GM18520 (cell line): ENCODE results near the gene ARSH.
"Not testable (repeated sequence)": the region's sequence is repeated elsewhere in the genome, so short reads cannot be mapped to it uniquely, and the experiment has no call there.

ENCODE experiments used
- ATAC-seq: cut with Tn5 transposase; IDR thresholded peaks from one replicate; pipeline ENCODE4 v1.9.1; 2021; ENCODE audit not compliant: unreplicated experiment

ARSH gene, protein sequence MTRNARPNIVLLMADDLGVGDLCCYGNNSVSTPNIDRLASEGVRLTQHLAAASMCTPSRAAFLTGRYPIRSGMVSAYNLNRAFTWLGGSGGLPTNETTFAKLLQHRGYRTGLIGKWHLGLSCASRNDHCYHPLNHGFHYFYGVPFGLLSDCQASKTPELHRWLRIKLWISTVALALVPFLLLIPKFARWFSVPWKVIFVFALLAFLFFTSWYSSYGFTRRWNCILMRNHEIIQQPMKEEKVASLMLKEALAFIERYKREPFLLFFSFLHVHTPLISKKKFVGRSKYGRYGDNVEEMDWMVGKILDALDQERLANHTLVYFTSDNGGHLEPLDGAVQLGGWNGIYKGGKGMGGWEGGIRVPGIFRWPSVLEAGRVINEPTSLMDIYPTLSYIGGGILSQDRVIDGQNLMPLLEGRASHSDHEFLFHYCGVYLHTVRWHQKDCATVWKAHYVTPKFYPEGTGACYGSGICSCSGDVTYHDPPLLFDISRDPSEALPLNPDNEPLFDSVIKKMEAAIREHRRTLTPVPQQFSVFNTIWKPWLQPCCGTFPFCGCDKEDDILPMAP

DNA sequence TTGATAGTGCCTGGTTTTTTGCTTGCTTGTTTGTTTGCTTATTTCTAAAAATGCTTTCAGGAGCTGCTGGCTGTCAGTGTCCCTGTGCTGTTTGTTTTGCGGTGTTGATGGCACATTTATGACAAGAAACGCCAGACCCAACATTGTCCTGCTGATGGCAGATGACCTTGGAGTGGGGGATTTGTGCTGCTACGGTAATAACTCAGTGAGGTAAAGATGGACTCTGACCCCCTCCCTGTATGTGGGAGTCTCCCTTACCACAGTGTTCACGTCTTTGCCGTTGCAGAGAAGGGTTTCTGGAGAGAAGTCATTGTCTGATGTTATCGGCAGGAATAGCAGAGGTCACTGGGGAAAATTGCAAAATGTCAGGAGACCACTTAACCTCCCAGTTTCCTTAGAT, at the start of gene ARSH:
Gene ARSH (plus strand): TSS at position 52 of the 400 bp plus-strand sequence. CDS start 67 bp downstream, at position 119.
- no peak for ATAC-seq

DNA sequence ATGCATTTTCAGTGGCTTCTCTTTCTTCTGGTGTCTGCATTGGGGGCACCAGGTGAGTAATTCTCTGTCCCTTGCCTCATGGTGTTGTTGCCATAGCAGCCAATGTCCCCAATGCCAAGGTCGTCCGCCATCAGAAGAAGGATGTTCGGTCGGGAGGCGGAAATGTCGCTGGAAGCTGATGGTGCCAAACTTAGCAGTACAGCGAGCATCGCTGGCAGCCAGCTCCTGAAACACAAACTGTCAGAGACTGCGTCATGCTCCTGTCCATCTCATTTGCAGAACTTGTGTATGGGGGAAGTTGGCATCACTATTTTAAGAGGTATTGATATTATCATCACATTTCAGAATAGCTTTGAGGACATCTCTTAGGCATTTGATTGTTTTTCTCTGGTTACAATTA, 48.1 kb upstream of the ARSH start:
- no peak for ATAC-seq

DNA sequence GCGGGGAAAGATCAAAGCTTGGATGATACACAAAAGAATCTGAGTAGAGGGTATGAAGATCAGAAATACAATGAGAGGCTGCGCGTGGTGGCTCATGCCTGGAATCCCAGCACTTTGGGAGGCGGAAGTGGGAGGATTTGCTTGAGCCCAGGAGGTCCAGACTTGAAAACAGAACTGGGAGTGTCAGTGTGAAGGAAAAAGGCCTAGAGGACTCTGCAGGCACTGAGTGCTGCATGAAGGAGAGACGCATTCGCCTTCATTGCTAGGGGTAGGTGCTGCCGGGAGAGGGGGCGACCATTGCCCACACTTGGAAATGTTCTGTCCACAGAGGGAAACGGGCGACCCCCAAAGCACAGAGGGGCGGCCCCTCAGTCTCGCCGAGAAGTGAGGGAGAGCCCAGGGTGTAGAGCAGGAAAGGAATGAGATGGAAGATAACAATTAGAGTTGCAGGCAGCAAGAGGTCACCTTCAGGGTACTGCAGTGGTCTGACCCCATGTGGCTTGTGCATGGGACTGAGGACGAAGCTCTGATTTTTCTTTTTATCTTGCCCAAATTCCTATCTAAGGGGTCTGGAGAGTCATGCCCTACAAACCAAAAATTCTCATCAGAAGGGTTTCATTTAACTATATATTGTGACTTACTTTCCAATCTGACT, 45.4 kb upstream of the ARSH start:
- ATAC-seq = no peak

- ATAC-seq = no peak
These were observed 44.0 kb upstream of the ARSH start for GRCh38 chrX:2962381-2962780.

GRCh38 chrX:2963449-2963848, 42.9 kb upstream of the ARSH start:
- ATAC-seq = not testable (repeated sequence)

DNA sequence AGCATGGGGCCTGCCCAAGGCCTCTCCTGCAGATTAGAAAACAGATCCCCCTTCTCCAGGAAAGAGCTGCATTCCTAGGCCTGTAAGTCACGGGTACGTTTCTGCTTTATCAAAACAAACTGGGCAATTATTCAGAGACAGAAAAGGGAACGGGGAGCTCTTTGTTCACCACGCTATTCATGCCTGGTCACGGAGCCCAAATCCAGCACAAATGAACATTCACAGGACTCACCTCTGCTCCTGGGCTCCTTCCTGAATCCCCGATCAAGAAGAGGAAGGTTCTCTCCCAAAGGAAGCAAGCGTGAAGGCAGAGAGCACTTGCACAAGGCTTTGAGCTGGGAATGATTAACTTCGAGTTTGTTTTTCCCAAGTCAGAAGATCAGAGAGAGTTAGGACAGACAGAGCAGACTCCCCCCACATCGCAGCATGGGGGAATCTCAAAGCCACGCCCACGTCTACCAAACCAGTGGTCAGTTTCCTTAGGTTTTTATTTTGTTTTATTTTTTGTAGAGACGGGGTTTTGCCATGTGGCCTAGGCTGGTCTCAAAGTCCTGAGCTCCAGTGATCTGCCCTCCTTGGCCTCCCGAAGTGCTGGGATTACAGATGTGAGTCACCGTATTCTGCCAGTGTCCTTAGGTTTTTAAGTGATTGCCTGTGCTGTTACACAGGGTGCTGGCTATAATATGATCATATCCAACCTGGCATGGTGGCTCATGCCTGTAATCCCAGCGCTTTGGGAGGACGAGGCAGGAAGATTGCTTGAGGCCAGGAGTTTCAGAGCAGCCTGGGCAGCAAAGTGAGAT, 42.2 kb upstream of the ARSH start:
- ATAC-seq = not testable (repeated sequence)

DNA sequence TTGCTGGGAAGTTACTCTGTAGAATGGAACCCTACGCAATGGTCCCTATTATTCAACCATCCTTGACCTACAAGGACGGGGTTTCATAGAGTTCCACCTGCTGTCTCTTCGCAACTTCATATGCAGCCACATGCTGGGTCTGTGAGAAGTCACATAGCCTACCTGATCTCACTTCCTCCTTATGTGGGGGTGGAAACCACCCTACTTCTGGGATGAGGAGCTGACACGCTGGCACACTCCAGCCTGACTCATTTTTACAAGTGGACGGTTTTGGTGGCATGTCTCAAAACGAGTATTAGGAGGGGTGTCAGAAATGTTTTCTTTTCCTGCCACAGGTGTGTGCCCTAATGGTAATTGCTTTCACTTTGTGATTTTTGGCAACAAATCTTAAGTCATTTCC, 40.4 kb upstream of the ARSH start:
- ATAC-seq = peak; percentile 69

- no peak for ATAC-seq
These were observed 39.3 kb upstream of the ARSH start for GRCh38 chrX:2967012-2967411.

GRCh38 chrX:2967584-2967983, 38.8 kb upstream of the ARSH start:
- ATAC-seq = no peak

DNA sequence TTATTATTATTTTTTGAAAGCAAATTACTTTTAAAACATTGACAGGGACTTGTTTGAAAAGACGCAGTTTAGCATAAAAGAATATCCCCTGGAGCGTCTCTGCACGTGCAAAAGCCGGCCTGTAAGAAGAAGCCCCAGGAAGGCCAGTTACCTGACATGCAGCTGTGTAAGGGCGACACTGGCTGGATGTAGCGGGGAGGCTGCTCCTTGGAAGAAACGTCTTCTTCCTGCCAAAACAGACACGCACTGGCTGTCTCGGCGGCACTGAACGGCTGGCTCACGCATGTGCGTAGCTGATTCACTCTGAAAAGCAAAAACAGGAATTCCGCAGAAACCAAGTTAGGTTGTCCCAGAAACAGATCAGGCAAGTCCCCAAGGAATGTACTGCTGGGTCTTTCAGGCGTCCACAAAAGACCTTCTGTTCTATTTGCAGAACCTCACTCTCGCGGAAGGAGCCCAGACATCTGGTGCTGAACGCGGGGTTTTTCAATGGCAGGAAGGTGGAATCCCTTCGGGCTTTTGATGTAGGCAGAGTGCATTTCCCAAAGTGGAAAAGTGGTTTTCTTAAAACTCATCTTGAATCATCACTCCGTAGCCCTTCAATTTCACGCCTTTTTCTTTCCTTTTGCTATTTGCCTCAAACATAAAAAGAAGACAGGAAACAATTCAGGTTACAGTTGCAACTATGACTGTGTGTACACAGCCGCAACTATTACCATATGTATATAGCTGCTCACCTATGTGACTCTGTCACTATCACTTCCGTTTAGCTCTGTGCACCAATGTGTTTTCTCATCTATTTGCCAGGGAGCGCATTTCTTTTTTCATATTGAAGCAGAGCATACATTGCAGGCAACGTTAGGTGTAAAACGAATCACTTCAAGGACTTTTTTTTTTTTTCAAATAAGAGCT, 38.1 kb upstream of the ARSH start:
- ATAC-seq = no peak

- no peak for ATAC-seq
These were observed 37.3 kb upstream of the ARSH start for GRCh38 chrX:2969021-2969420.

- ATAC-seq = no peak
These were observed 34.0 kb upstream of the ARSH start for GRCh38 chrX:2972391-2972790.

DNA sequence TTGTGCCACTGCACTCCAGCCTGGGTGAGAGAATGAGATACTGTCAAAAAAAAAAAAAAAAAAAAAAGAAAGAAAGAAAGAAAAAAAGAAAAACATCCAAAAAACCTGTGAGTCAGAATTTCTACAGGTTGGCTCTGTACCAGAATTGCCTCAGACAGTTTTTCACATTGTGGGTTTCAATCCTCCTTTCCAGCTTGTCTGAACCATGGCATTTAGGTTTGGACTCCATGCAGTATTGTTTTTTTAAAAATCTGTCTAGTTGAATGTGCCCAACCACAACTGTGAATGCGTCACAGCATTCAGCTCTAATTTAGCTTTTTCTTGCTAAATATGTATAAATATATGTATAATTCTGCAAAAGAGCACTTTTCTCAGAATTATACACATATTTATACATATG, 31.4 kb upstream of the ARSH start:
- no peak for ATAC-seq

DNA sequence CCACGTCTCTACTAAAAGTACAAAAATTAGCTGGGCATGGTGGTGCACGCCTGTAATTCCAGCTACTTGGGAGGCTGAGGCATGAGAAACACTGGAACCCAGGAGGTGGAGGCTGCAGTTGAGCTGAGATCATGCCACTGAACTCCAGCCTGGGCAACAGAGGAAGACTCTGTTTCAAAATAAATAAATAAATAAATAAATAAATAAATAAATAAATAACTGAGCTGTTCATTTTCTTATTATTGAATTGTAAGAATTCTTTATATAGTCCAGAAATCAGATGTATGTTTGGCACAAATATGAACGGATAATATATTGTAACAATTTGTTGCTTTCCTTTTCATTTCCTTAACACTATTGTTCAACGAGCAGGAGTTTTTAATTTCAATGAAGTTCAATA, 27.7 kb upstream of the ARSH start:
- not testable (repeated sequence) for ATAC-seq

DNA sequence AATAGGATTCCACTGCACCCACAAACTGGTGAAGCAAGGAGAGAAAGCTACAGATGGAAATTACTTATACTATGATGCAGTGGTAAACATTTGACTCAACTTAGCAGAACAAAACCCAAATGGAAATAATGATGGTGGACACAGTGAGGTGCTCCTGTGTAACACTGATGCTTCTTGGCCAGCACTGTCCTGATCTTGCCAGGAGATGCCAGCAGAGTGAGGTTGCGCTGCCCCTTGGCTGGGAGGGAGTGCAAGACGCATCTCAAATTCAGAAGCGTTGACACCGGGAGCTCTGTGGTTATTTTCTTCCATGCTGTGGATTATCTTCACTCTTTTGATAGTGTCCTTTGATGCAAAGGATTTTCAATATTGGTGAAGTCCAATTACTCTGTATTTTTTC, 22.0 kb upstream of the ARSH start:
- no peak for ATAC-seq

GRCh38 chrX:2989565-2989964, 16.8 kb upstream of the ARSH start:
- no peak for ATAC-seq

DNA sequence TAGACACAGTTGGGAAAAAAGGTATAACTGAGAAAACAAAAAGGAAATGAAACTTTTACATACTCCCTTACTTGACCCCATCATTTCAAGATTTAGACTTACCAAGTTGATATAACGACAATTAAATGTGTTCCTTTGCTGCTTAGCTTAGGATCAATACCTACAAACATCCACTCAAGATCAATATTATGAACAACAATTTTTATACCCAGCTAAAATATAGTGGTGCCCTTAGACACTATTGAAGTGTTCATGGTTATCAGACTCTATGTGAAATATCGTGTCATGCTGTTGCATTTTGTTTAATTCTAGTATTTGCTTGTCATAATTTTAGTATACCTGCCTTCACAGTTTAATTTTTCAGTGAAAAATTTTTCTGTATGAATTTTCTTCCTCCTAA, 4.2 kb downstream of the ARSH start:
- ATAC-seq = no peak

GRCh38 chrX:3017492-3017891, 11.1 kb downstream of the ARSH start:
- no peak for ATAC-seq

- no peak for ATAC-seq
These were observed 17.8 kb downstream of the ARSH start for GRCh38 chrX:3024176-3024575.

DNA sequence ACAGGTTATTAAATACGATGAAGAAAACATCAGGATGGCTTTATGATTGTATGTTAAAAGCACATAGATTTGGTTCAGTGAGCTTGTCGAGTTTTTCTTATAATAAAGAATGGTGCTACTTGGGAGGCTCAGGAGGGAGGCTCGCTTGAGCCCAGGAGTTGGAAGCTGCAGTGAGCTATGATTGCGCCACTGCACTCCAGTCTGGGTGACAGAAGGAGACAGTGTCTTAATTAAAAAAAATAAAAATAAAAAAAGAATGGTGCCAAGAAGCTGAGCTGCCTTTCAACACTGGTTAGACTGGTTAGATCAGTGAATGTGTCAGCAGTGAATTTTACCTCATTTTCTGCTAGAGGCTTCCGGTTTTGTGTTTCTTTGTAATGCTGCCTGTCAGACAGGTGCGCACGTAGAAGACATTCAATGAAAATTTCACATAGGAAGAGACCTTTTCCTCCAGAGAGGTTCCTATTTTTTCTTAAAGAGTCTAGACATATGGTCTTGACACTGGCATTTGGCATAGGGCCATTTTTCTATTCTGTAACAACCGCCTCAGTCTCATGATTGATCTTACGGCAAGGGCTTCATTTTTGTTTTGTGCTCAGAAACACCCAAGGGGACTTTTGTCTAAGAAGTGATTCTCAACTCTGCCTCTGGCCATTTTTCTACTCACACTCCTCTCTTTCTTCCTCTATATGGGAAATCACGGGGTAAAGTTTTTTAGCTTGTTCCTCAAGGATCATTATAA, 19.9 kb downstream of the ARSH start:
- ATAC-seq = no peak
